Lung (tissue), 12 donors: ENCODE results near the gene TTC28. TPM values are rescaled to one million over a fixed set of nuclear protein-coding genes. Genes with fewer than 3 reads are reported as not detected.

Source experiments
- ATAC-seq: fragments of 200-7000 bp; cut with Tn5 transposase; one replicate; pipeline ENCODE4 v1.9.1; 2020; ENCODE audit warnings: moderate number of reproducible peaks; ENCODE audit not compliant: insufficient read depth, low FRiP score
- DNase-seq, 3 donors: peaks; one replicate each; pipeline ENCODE4 v3.0.0-alpha.2; 2013 to 2017
- H3K27ac ChIP-seq, 2 donors: one replicate each; pipeline ENCODE4 v1.5.1; 2013; ENCODE audit warnings: mild to moderate bottlenecking in 2 of 2, moderate library complexity in 2 of 2, control low read depth in 1 of 2, inconsistent platforms in 1 of 2, low read depth in 1 of 2, low read length in 1 of 2
- H3K27me3 ChIP-seq, 3 donors: one replicate each; pipeline ENCODE4 v1.5.1; 2013; ENCODE audit warnings: low read length in 2 of 3; ENCODE audit not compliant: control insufficient read depth in 3 of 3, insufficient read depth in 3 of 3
- H3K36me3 ChIP-seq, 4 donors: one replicate each; pipeline ENCODE4 v1.5.1; 2013; ENCODE audit warnings: low read length in 4 of 4, mild to moderate bottlenecking in 1 of 4, moderate library complexity in 1 of 4; ENCODE audit not compliant: control insufficient read depth in 4 of 4, insufficient read depth in 4 of 4
- H3K4me1 ChIP-seq, 5 donors: one replicate each; pipeline ENCODE4 v1.5.1; 2013; ENCODE audit warnings: low read length in 5 of 5, mild to moderate bottlenecking in 2 of 5, moderate library complexity in 1 of 5; ENCODE audit not compliant: control insufficient read depth in 5 of 5, insufficient read depth in 5 of 5
- H3K4me3 ChIP-seq: one replicate; pipeline ENCODE4 v1.5.1; 2013; ENCODE audit warnings: mild to moderate bottlenecking, control low read depth, moderate library complexity
- H3K9ac ChIP-seq, 2 donors: one replicate each; pipeline ENCODE4 v1.5.1; 2013; ENCODE audit warnings: low read length in 2 of 2, control low read depth in 1 of 2; ENCODE audit not compliant: insufficient read depth in 1 of 2
- H3K9me3 ChIP-seq, 4 donors: one replicate each; pipeline ENCODE4 v1.5.1; 2013; ENCODE audit warnings: low read length in 3 of 4, mild to moderate bottlenecking in 1 of 4, moderate library complexity in 1 of 4; ENCODE audit not compliant: control insufficient read depth in 4 of 4, insufficient read depth in 3 of 4
- WGBS, 2 donors: extraction: QIAGEN DNeasy Blood & Tissue Kit; methylation state at CpG; one replicate each; pipeline ENCODE4 v1.1.7; 2013; 5-methylcytosine and 5-hydroxymethylcytosine counted together
- polyA plus RNA-seq, 2 donors: library from polyadenylated mRNA; stranded (reverse); fragments of 200-250 nt; gene quantifications; one replicate each; pipeline ENCODE4 v1.2.1, GENCODE V29; 2013
- total RNA-seq, 2 donors: library from RNA; depleted of rRNA in 1 of 2; stranded (reverse); fragments of >200 nt in 1 of 2; gene quantifications; one replicate each; pipeline ENCODE4 v1.2.1, GENCODE V29; 2014 to 2021
- TF ChIP-seq, protein P1 (sequence below): IDR thresholded peaks from 2 replicates; pipeline ENCODE4 v1.5.1; 2012; ENCODE audit warnings: mild to moderate bottlenecking; ENCODE audit errors: control extremely low read depth, extremely low read depth
- donor health status: control.
- donor health status: control.
- donor health status: Bipolar disorder and iron deficiency.
- donor health status: healthy.
- donor health status: DM: yes; HTN: yes; CAD: no.

TTC28 gene
- total and polyA plus RNA-seq, 4 donors = 4.7 to 72.2 (median 24.8) TPM

- TF ChIP-seq, protein P1, sequence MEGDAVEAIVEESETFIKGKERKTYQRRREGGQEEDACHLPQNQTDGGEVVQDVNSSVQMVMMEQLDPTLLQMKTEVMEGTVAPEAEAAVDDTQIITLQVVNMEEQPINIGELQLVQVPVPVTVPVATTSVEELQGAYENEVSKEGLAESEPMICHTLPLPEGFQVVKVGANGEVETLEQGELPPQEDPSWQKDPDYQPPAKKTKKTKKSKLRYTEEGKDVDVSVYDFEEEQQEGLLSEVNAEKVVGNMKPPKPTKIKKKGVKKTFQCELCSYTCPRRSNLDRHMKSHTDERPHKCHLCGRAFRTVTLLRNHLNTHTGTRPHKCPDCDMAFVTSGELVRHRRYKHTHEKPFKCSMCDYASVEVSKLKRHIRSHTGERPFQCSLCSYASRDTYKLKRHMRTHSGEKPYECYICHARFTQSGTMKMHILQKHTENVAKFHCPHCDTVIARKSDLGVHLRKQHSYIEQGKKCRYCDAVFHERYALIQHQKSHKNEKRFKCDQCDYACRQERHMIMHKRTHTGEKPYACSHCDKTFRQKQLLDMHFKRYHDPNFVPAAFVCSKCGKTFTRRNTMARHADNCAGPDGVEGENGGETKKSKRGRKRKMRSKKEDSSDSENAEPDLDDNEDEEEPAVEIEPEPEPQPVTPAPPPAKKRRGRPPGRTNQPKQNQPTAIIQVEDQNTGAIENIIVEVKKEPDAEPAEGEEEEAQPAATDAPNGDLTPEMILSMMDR = no peak
- Histone ChIP-seq H3K9me3 (peaks cover 0 to 3% (median 0%) of the 10 kb centered on the region in 4 donors), H3K36me3 (no peaks in the 10 kb centered on the region), H3K27me3 (no peaks in the 10 kb centered on the region), H3K4me3 (no peak overlapping the region), H3K9ac (no peak overlapping the region), H3K4me1 (no peaks in the 10 kb centered on the region), H3K27ac (no peak overlapping the region)
- no peak for ATAC-seq
- no peak for DNase-seq
- 95 to 100% methylated on average over 3 of the region's 3 CpGs for WGBS, 2 donors
These were observed 32.4 kb downstream of the TTC28 start for GRCh38 chr22:28647216-28647615.

DNA sequence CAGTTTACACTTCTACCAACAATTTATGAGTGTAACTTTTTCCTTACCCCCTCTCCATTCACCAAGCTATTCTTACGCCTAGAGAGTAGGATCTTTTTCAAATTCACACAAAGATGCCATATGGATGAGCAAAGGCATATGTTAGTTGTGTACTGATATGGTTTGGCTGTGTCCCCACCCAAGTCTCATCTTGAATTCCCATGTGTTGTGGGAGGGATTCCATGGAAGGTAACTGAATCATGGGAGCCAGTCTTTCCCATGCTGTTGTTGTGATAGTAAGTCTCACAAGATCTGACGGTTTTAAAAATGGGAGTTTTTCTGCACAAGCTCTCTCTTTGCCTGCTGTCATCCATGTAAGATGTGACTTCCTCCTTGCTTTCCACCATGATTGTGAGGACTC is 40.3 kb downstream of the TTC28 start:
- Histone ChIP-seq H3K27me3 (no peaks in the 10 kb centered on the region), H3K9ac (no peak overlapping the region), H3K36me3 (no peaks in the 10 kb centered on the region), H3K4me3 (no peak overlapping the region), H3K9me3 (no peaks in the 10 kb centered on the region), H3K27ac (no peak overlapping the region), H3K4me1 (no peaks in the 10 kb centered on the region)
- WGBS, 2 donors = 99% methylated on average over 2 of the region's 2 CpGs
- DNase-seq (no peak), ATAC-seq (no peak)
- TF ChIP-seq, protein P1 = no peak

DNA sequence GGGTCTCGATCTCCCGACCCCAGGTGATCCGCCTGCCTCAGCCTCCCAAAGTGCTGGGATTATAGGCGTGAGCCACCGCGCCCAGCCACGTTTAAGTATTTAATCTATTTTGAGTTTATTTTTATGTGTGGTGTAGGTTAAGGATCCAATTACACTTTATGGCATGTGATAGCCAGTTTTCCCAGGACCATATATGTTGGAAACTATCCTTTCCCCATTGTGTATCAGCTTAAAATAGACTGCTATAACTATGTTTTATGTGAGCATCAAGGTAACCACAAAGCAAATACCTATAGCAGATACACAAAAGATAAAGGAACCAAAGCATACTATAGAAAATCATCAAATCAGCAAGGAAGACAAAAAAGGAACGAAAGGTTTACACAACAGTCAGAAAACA is 42.4 kb downstream of the TTC28 start:
- Histone ChIP-seq H3K27me3 (no peaks in the 10 kb centered on the region), H3K36me3 (no peaks in the 10 kb centered on the region), H3K27ac (no peak overlapping the region), H3K9ac (no peak overlapping the region), H3K4me3 (no peak overlapping the region), H3K9me3 (no peaks in the 10 kb centered on the region), H3K4me1 (no peaks in the 10 kb centered on the region)
- ATAC-seq = no peak
- 93% methylated on average over 8 of the region's 8 CpGs for WGBS, 2 donors
- TF ChIP-seq, protein P1 = no peak
- no peak for DNase-seq

- WGBS, 2 donors = 94 to 98% methylated on average over 1 of the region's 1 CpG
- DNase-seq (no peak), ATAC-seq (no peak)
- Histone ChIP-seq H3K9ac (no peak overlapping the region), H3K27me3 (no peaks in the 10 kb centered on the region), H3K27ac (no peak overlapping the region), H3K4me1 (peaks cover 0 to 4% (median 0%) of the 10 kb centered on the region in 5 donors), H3K4me3 (no peak overlapping the region), H3K9me3 (no peaks in the 10 kb centered on the region), H3K36me3 (no peaks in the 10 kb centered on the region)
- TF ChIP-seq, protein P1 = no peak
These were observed 49.5 kb downstream of the TTC28 start for GRCh38 chr22:28630177-28630574.
